Measurements from ENCODE around the gene CDK17. TPM values are rescaled to one million over a fixed set of nuclear protein-coding genes. Genes with fewer than 3 reads are reported as not detected.

Gene CDK17
- total and polyA plus RNA-seq, 12 donors, result 8.5 to 32.4 (median 21.0) TPM

- no peak for DNase-seq
- Histone ChIP-seq H3K27ac (peak overlapping the region in 7 of 10 donors; percentile 41 to 74 (median 56)), H3K4me1 (peaks cover 5 to 82% (median 60%) of the 10 kb centered on the region in 9 donors), H3K4me3 (no peak overlapping the region), H3K9me3 (peaks cover 0 to 10% (median 0%) of the 10 kb centered on the region in 11 donors), H3K27me3 (no peaks in the 10 kb centered on the region), H3K36me3 (no peaks in the 10 kb centered on the region)
- WGBS, 2 donors, result 82 to 86% methylated on average over 1 of the region's 1 CpG
- ATAC-seq, result peak; percentile 25 to 77 (median 62)
- intact Hi-C loops (cut with DNase I), result loop anchor here in 2 of 10 donors (2.0 to 5.0 kb wide), 2 partner anchors 21 to 69 kb away; no protein-coding TSS in a partner anchor
- no peak for TF ChIP-seq CTCF (IDR thresholded peaks at IDR 0.05)
Measured at GRCh38 chr12:96375841-96376604, 24.2 kb downstream of the CDK17 start.

GRCh38 chr12:96375170-96375569, 25.1 kb downstream of the CDK17 start:
- Histone ChIP-seq H3K9me3 (peaks cover 0 to 10% (median 0%) of the 10 kb centered on the region in 11 donors), H3K36me3 (no peaks in the 10 kb centered on the region), H3K4me3 (no peak overlapping the region), H3K27ac (peak overlapping the region in 6 of 10 donors; percentile 46 to 74 (median 56)), H3K27me3 (no peaks in the 10 kb centered on the region), H3K4me1 (peaks cover 5 to 81% (median 56%) of the 10 kb centered on the region in 9 donors)
- ATAC-seq, result peak in 7 of 8 donors; percentile 28 to 74 (median 69)
- intact Hi-C loops (cut with DNase I), result loop anchor here in 1 of 10 donors (5.0 kb wide), 1 partner anchor 68 kb away; no protein-coding TSS in a partner anchor
- no peak for DNase-seq
- TF ChIP-seq CTCF (IDR thresholded peaks at IDR 0.05), result no peak

GRCh38 chr12:96371790-96372699, 28.2 kb downstream of the CDK17 start:
- DNase-seq (no peak), ATAC-seq (no peak)
- Histone ChIP-seq H3K9me3 (no peaks in the 10 kb centered on the region), H3K27me3 (no peaks in the 10 kb centered on the region), H3K4me1 (peaks cover 8 to 99% (median 71%) of the 10 kb centered on the region in 9 donors), H3K4me3 (no peak overlapping the region), H3K36me3 (no peaks in the 10 kb centered on the region), H3K27ac (peak overlapping the region in 6 of 10 donors; percentile 1 to 41 (median 30))
- intact Hi-C loops (cut with DNase I), result no loop called here
- no peak for TF ChIP-seq CTCF (IDR thresholded peaks at IDR 0.05)
- 54 to 61% methylated on average over 2 of the region's 2 CpGs for WGBS, 2 donors

- intact Hi-C loops (cut with DNase I), result no loop called here
- Histone ChIP-seq H3K9me3 (no peaks in the 10 kb centered on the region), H3K27ac (peak overlapping the region in 1 of 10 donors; percentile 22), H3K4me1 (peaks cover 8 to 99% (median 67%) of the 10 kb centered on the region in 9 donors), H3K4me3 (no peak overlapping the region), H3K27me3 (no peaks in the 10 kb centered on the region), H3K36me3 (no peaks in the 10 kb centered on the region)
- 63 to 67% methylated on average over 5 of the region's 5 CpGs for whole genome bisulfite sequencing, 2 donors
- DNase-seq (no peak), ATAC-seq (no peak)
- TF ChIP-seq CTCF (IDR thresholded peaks at IDR 0.05), result no peak
Measured at GRCh38 chr12:96371138-96371789, 29.0 kb downstream of the CDK17 start.

All from heart right ventricle (tissue), 16 donors.